H1 (cell line): ENCODE results near the gene POFUT2.
A peak's percentile ranks its signal among the peaks of the same experiment; 100 is the strongest.

ENCODE experiments used
- ASH2L ChIP-seq: fragments of 200-600, 300-600 bp; sonication (generic); IDR thresholded peaks from one replicate; pipeline ENCODE4 v1.7.1; 2017; ENCODE audit warnings: low read length
- CTCF ChIP-seq, 3 experiments: IDR thresholded peaks; 1 replicate in 2 of 3; 2 replicates in 1 of 3; pipeline versions ENCODE4 v1.5.1 to v1.6.1; 2011; ENCODE audit warnings: low read length in 3 of 3, mild to moderate bottlenecking in 3 of 3, inconsistent platforms in 2 of 3, low read depth in 1 of 3, moderate library complexity in 1 of 3; ENCODE audit not compliant: insufficient read depth in 1 of 3; ENCODE audit errors: control extremely low read depth in 1 of 3
- EZH2 ChIP-seq: fragments of 200-600 bp; sonication (generic); IDR thresholded peaks from 2 replicates; pipeline ENCODE4 v1.7.1; 2012; ENCODE audit warnings: low read depth, mild to moderate bottlenecking, moderate library complexity, low read length, inconsistent platforms; ENCODE audit not compliant: severe bottlenecking
- HDAC6 ChIP-seq: IDR thresholded peaks from one replicate; pipeline ENCODE4 v1.7.1; 2012; ENCODE audit warnings: low read depth, mild to moderate bottlenecking, inconsistent platforms, low read length, moderate library complexity
- POLR2A ChIP-seq, 2 experiments: IDR thresholded peaks; 1 replicate in 1 of 2; 2 replicates in 1 of 2; pipeline ENCODE4 v1.6.1; 2011; ENCODE audit warnings: low read depth in 2 of 2, low read length in 2 of 2, mild to moderate bottlenecking in 2 of 2; ENCODE audit errors: control extremely low read depth in 1 of 2
- RFX5 ChIP-seq: IDR thresholded peaks from 2 replicates; pipeline ENCODE4 v1.6.1; 2011; ENCODE audit warnings: low read depth, low read length, improper control_type of control experiment, borderline replicate concordance
- TF ChIP-seq, protein P1 (sequence below): IDR thresholded peaks from 2 replicates; pipeline ENCODE4 v1.6.1; 2011; ENCODE audit warnings: low read depth, mild to moderate bottlenecking, low read length; ENCODE audit not compliant: insufficient read depth

DNA sequence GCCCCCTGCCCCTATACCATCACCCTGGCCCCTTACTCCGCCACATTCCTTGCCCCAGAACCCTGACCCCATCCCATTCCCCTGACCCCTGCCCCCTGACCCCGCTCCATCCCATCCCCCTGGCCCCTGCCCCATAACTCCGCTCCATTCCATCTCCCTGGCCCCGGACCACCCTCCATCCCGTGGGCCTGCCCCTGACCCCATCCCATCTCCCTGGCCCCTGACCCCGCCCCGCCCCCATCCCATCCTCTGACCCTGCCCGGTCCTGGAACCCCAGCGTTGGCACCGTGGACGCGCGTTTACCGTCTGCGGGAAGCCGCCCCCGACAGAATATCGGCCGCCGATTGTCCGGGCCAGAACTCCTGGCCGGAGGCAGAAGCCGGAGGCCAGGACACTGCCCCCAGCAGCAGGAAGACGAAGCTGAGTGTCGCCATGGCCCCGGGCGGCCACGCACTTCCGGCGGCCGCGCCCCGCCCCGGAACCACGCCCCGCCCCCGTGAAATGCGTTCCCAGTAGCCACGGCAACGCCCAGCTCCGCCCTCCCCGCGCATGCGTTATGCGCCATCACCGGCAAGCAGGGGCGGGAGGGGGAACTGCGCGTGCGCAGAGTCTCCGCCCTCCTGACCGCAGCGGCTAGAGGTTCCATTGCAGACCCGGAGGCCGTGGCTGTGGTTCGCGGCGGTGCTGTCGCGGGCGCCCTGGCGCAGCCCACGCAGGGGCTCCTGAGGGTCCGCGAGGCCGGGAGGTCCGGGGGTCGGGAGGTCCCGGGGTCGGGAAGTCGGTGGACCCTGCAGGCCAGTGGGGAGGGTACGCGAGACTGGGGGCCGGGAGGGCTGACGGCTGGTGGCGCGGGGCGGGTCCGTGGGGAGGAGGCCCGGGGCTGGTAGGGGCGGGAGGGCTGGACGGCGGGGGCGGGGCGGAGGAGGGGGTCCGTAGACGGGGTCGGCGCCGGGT, at the start of gene POFUT2:
- TF ChIP-seq, protein P1, sequence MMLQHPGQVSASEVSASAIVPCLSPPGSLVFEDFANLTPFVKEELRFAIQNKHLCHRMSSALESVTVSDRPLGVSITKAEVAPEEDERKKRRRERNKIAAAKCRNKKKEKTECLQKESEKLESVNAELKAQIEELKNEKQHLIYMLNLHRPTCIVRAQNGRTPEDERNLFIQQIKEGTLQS = no peak
- no peak for TF ChIP-seq EZH2
- TF ChIP-seq POLR2A (IDR thresholded peaks at IDR 0.05; ENCODE audit: control extremely low read depth in 1 of 2, low read depth in 2 of 2, low read length in 2 of 2) = peak in 1 of 2 experiments; percentile 41; a peak in 1 of 3 replicates
- peak; percentile 13 for TF ChIP-seq ASH2L
- TF ChIP-seq HDAC6 = no peak
- TF ChIP-seq CTCF (IDR thresholded peaks at IDR 0.05; ENCODE audit: control extremely low read depth in 1 of 3, insufficient read depth in 1 of 3, low read depth in 1 of 3, low read length in 3 of 3) = peak in 1 of 3 experiments; percentile 5; a peak in 1 of 4 replicates
- no peak for TF ChIP-seq RFX5
